Adrenal gland (tissue), 19 donors: ENCODE measurements around the gene CPSF4. TPM values are rescaled to one million over a fixed set of nuclear protein-coding genes. Genes with fewer than 3 reads are reported as not detected.

Experiments used
- DNase-seq, 7 donors: peaks; one replicate each; pipeline ENCODE4 v3.0.0-alpha.2; 2019 to 2020
- H3K27ac ChIP-seq, 5 donors: fragments of 200-600 bp; sonication (generic) in 4 of 5; 1 replicate in 3 of 5; 2 replicates in 2 of 5; pipeline versions ENCODE4 v1.5.1 to v1.8.0; 2016 to 2020; ENCODE audit warnings: mild to moderate bottlenecking in 1 of 5
- H3K27me3 ChIP-seq: fragments of 200-600 bp; 2 replicates; pipeline ENCODE4 v1.8.0; 2021
- H3K36me3 ChIP-seq, 2 donors: fragments of 200-600 bp; replicated peaks in 1 of 2; 1 replicate in 1 of 2; 2 replicates in 1 of 2; pipeline versions ENCODE4 v1.5.1 to v1.8.0; 2018 to 2022
- H3K4me1 ChIP-seq, 2 donors: fragments of 200-600 bp; replicated peaks in 1 of 2; 1 replicate in 1 of 2; 2 replicates in 1 of 2; pipeline versions ENCODE4 v1.5.1 to v1.8.0; 2018 to 2021
- H3K4me3 ChIP-seq, 4 donors: fragments of 200-600 bp; sonication (generic) in 3 of 4; one replicate each; pipeline ENCODE4 v1.5.1; 2016 to 2018
- H3K9me3 ChIP-seq, 3 donors: fragments of 200-600 bp; sonication (generic) in 1 of 3; replicated peaks in 1 of 3; 1 replicate in 2 of 3; 2 replicates in 1 of 3; pipeline versions ENCODE4 v1.5.1 to v1.8.0; 2016 to 2021
- POLR2A ChIP-seq, 2 donors: fragments of 450-650 bp; IDR thresholded peaks; one replicate each; pipeline ENCODE4 v1.6.1; 2017; ENCODE audit warnings: antibody characterized with exemption in 2 of 2, mild to moderate bottlenecking in 2 of 2, moderate library complexity in 1 of 2
- WGBS, 4 donors: extraction: QIAGEN DNeasy Blood & Tissue Kit in 2 of 4; methylation state at CpG; one replicate each; pipeline versions ENCODE4 v1.1.5 to v1.1.7; 2013 to 2017; 5-methylcytosine and 5-hydroxymethylcytosine counted together
- intact Hi-C, 2 donors: fragments of 100-400 bp; cut with DNase I; formaldehyde crosslinking; loops; one replicate each; pipeline versions ENCODE4 v1.14.1 to v1.15.0; 2022 to 2023
- long read RNA-seq, 10 donors: library from polyadenylated mRNA in 3 of 10; unstranded in 2 of 10; stranded (forward) in 1 of 10; transcript quantifications; one replicate each; pipeline ENCODE4 v2.0.0 and lab custom pipeline, GENCODE V29; 2021 to 2026
- polyA plus RNA-seq, 3 donors: library from polyadenylated mRNA; stranded (reverse); fragments of 200-250 nt in 2 of 3; fragments of 350-450 nt in 1 of 3; fragmentation: Illumina TruSeq in 1 of 3; extraction: RNeasy Lipid Tissue Mini Kit (QIAGEN cat#74804) in 1 of 3; gene quantifications; one replicate each; pipeline ENCODE4 v1.2.3, GENCODE V29; 2013 to 2014
- total RNA-seq, 9 donors: library from RNA; depleted of rRNA in 4 of 9; stranded (reverse); fragments of >200 nt in 4 of 9; fragments of 120-200 nt in 1 of 9; fragmentation: NEBNext Ultra II Directional in 1 of 9; extraction: Animal tissue kit (Norgen Biotek cat#: 25700) in 1 of 9; gene quantifications; one replicate each; pipeline versions ENCODE4 v1.1.0 to v1.2.4, GENCODE V29; 2013 to 2023
- TF ChIP-seq, protein P1 (sequence below), 6 experiments: fragments of 450-650 bp in 4 of 6; fragments of 200-600 bp in 2 of 6; sonication (generic) in 1 of 6; IDR thresholded peaks; 1 replicate in 5 of 6; 2 replicates in 1 of 6; pipeline versions ENCODE4 v1.5.1 to v1.8.0; 2016 to 2021; ENCODE audit warnings: antibody characterized with exemption in 6 of 6, mild to moderate bottlenecking in 2 of 6, moderate library complexity in 1 of 6
- donor health status: healthy with polysubstance abuse.
- donor health status: Bipolar disorder and iron deficiency.
- donor health status: DM: yes; HTN: yes; CAD: no.
- donor health status: DM: no; HTN: no; CAD: no.
- donor health status: DM: no; HTN: no; CAD: no.
- donor health status: DM: yes; HTN: yes; CAD: no.

CPSF4 gene
- total RNA-seq, result 10 to 100 TPM; 21.8 to 40.5 (median 27.7) TPM
- 10 to 100 TPM; 16.0 to 40.1 (median 38.0) TPM for polyA plus RNA-seq
- long read RNA-seq, donor 1, transcript CPSF4-204 (8 exons, 1,738 nt), result major isoform, 5 of 617 reads
- long read RNA-seq, donor 1, partial matches to known transcripts, result 197 of 617 reads
- long read RNA-seq, donor 1, other reads (novel, unspliced or antisense), result 414 of 617 reads
- long read RNA-seq, donor 2, partial matches to known transcripts, result 301 of 394 reads
- long read RNA-seq, donor 2, other reads (novel, unspliced or antisense), result 92 of 394 reads
- long read RNA-seq, donor 3, partial matches to known transcripts, result 374 of 636 reads
- long read RNA-seq, donor 3, other reads (novel, unspliced or antisense), result 260 of 636 reads
- long read RNA-seq, donor 4, partial matches to known transcripts, result 0 of 8 reads
- long read RNA-seq, donor 4, other reads (novel, unspliced or antisense), result 3 of 8 reads
- long read RNA-seq, donor 5, transcript CPSF4-204 (8 exons, 1,738 nt), result major isoform, 37 of 58 reads
- long read RNA-seq, donor 5, transcript CPSF4-201 (8 exons, 1,691 nt), result minor isoform, 11 of 58 reads
- long read RNA-seq, donor 5, partial matches to known transcripts, result 3 of 58 reads
- long read RNA-seq, donor 5, other reads (novel, unspliced or antisense), result 6 of 58 reads
- long read RNA-seq, donor 6, partial matches to known transcripts, result 0 of 2 reads
- long read RNA-seq, donor 6, other reads (novel, unspliced or antisense), result 2 of 2 reads
- long read RNA-seq, donor 7, partial matches to known transcripts, result 346 of 347 reads
- long read RNA-seq, donor 7, other reads (novel, unspliced or antisense), result 0 of 347 reads
- long read RNA-seq, donor 8, transcript CPSF4-204 (8 exons, 1,738 nt), result major isoform, 7 of 728 reads
- long read RNA-seq, donor 8, partial matches to known transcripts, result 55 of 728 reads
- long read RNA-seq, donor 8, other reads (novel, unspliced or antisense), result 662 of 728 reads
- long read RNA-seq, donor 9, partial matches to known transcripts, result 474 of 632 reads
- long read RNA-seq, donor 9, other reads (novel, unspliced or antisense), result 155 of 632 reads
- long read RNA-seq, donor 10, partial matches to known transcripts, result 0 of 4 reads
- long read RNA-seq, donor 10, other reads (novel, unspliced or antisense), result 0 of 4 reads

DNA sequence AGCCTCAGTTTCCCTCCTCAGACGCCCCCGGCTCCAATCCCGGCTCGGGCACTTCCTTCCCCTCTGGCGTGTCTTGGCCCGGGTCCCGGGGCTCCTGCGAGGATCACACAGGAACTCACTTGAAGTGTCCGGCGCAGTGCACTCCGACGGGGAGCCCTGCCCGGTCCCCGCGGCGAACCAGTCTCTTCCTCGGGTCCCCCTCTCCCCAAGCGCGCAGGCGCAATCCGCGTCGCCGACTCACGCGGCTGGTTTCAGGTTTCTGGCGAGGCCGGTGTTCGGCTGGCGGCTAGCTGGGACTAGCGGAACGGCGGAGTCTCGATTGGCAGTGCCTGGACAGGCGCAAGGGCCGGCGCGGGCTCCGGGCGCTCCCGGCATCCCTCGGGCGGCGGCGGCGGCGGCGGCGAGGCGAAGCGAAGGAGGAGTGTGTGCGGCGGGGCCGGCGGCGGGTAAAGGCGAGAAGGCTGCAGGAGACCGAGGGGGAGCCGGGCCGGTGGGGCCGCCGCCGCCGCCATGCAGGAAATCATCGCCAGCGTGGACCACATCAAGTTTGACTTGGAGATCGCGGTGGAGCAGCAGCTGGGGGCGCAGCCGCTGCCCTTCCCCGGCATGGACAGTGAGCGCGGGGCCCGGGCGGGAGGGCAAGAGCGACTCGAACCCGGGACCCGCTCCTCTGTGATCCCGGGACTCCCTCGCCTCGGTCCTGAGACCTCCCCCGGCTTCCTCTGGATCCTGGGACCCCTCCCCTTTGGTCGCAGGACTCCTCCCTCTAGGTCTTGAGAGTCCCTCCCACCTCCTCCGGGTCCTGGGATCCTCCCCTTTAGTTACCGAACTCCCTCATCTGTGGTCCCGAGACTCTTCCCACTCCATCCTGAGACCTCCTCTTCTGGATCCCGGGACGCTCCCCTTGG lies at the start of gene CPSF4, which contains the start of gene PTCD1:
CPSF4 (plus strand) TSS at position 371 of the 908 bp plus-strand sequence; CDS start at position 511, 140 bp downstream.
PTCD1 (minus strand) TSS at position 226 of the 908 bp plus-strand sequence. CDS start 3,556 bp downstream, outside the sequence.
- H3K27ac ChIP-seq, result peak within 1 kb of the TSS in 4 of 5 donors; percentile 54 to 86 (median 72)

DNA sequence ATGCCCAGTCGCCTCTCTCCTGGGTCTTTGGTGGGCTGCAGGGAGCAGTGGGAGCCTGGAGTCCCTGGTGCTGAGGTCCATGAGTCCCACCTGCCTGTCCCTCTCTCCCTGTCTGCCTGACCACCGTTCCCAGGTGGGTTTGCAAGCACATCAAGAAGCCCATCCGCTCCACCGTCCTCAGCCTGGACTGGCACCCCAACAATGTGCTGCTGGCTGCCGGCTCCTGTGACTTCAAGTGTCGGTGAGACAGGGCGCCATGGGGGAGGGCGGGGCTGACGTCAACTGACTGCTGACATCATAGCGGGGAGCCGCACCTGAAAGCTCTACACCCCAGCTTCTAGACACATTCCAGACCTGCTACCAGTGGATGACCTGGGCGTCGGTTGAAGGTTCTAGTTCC lies 49.0 kb upstream of the CPSF4 start:
- DNase-seq, result no peak
- no peak overlapping the region for H3K27ac ChIP-seq
- TF ChIP-seq POLR2A (IDR thresholded peaks at IDR 0.05), result no peak
- TF ChIP-seq, protein P1, sequence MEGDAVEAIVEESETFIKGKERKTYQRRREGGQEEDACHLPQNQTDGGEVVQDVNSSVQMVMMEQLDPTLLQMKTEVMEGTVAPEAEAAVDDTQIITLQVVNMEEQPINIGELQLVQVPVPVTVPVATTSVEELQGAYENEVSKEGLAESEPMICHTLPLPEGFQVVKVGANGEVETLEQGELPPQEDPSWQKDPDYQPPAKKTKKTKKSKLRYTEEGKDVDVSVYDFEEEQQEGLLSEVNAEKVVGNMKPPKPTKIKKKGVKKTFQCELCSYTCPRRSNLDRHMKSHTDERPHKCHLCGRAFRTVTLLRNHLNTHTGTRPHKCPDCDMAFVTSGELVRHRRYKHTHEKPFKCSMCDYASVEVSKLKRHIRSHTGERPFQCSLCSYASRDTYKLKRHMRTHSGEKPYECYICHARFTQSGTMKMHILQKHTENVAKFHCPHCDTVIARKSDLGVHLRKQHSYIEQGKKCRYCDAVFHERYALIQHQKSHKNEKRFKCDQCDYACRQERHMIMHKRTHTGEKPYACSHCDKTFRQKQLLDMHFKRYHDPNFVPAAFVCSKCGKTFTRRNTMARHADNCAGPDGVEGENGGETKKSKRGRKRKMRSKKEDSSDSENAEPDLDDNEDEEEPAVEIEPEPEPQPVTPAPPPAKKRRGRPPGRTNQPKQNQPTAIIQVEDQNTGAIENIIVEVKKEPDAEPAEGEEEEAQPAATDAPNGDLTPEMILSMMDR (IDR thresholded peaks at IDR 0.05), result no peak
- peaks cover 12 to 17% of the 10 kb centered on the region in 2 donors for H3K4me1 ChIP-seq
- no peaks in the 10 kb centered on the region for H3K27me3 ChIP-seq
- 91 to 96% (median 93%) methylated on average over 9 to 13 of the region's 13 CpGs for WGBS, 4 donors
- H3K36me3 ChIP-seq, result peaks cover 0 to 65% of the 10 kb centered on the region in 2 donors
- H3K4me3 ChIP-seq, result no peak overlapping the region
- intact Hi-C loops, result no loop called here
- no peaks in the 10 kb centered on the region for H3K9me3 ChIP-seq

More for the DNA sequence above, at the start of gene CPSF4, which contains the start of gene PTCD1:
- no peaks in the 10 kb centered on the region for H3K9me3 ChIP-seq
- intact Hi-C loops, result no loop called here
- 0 to 2% (median 0%) methylated on average over 16 to 89 of the region's 89 CpGs for WGBS, 4 donors
- H3K27me3 ChIP-seq, result no peaks in the 10 kb centered on the region
- DNase-seq, result peak; percentile 95 to 97 (median 97)
- H3K4me1 ChIP-seq, result peaks cover 15% of the 10 kb centered on the region in 2 donors
- H3K4me3 ChIP-seq, result peak within 1 kb of the TSS; percentile 37 to 84 (median 52)
- peaks cover 0 to 11% of the 10 kb centered on the region in 2 donors for H3K36me3 ChIP-seq
- TF ChIP-seq, protein P1 (IDR thresholded peaks at IDR 0.05), result no peak
- TF ChIP-seq POLR2A (IDR thresholded peaks at IDR 0.05), result peak; percentile 22 to 74

DNA sequence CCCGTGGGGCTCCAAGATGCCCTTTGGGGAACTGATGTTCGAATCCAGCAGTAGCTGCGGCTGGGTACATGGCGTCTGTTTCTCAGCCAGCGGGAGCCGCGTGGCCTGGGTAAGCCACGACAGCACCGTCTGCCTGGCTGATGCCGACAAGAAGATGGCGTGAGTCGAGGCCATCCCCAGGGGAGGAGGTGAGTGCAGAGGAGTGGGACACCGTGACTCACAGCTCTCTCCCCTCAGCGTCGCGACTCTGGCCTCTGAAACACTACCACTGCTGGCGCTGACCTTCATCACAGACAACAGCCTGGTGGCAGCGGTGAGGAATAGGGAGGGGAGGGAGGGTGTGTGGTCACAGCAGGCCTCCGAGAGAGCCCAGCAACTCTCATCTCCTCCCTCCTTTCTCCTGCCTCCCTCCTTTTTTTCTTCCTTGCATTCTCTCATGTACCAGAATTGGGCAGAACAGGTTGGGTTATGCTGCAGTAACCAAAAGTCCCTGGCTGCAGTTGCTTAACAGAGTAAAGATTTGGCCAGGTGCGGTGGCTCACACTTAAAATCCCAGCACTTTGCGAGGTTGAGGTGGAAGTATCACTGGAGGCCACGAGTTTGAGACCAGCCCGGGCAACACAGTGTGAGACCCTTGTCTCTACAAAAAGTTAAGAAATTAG lies 47.7 kb upstream of the CPSF4 start:
- H3K4me1 ChIP-seq, result peaks cover 12 to 17% of the 10 kb centered on the region in 2 donors
- DNase-seq, result peak in 5 of 7 donors; percentile 52 to 63 (median 53)
- WGBS, 4 donors, result 67 to 84% (median 71%) methylated on average over 17 to 23 of the region's 23 CpGs
- TF ChIP-seq POLR2A (IDR thresholded peaks at IDR 0.05), result no peak
- TF ChIP-seq, protein P1 (IDR thresholded peaks at IDR 0.05), result no peak
- intact Hi-C loops, result no loop called here
- no peaks in the 10 kb centered on the region for H3K27me3 ChIP-seq
- H3K27ac ChIP-seq, result peak overlapping the region in 1 of 5 donors; percentile 1
- peaks cover 0 to 78% of the 10 kb centered on the region in 2 donors for H3K36me3 ChIP-seq
- H3K9me3 ChIP-seq, result no peaks in the 10 kb centered on the region
- no peak overlapping the region for H3K4me3 ChIP-seq
